Measurements from ENCODE around the gene POGLUT2. TPM values are rescaled to one million over a fixed set of nuclear protein-coding genes. Genes with fewer than 3 reads are reported as not detected.
A peak's percentile ranks its signal among the peaks of the same experiment; 100 is the strongest.
"Not testable (repeated sequence)": the region's sequence is repeated elsewhere in the genome, so short reads cannot be mapped to it uniquely, and the experiment has no call there.

The POGLUT2 gene
- total and polyA plus RNA-seq, 5 donors from 2014 or later = 0.20 to 1.2 (median 0.96) TPM

DNA sequence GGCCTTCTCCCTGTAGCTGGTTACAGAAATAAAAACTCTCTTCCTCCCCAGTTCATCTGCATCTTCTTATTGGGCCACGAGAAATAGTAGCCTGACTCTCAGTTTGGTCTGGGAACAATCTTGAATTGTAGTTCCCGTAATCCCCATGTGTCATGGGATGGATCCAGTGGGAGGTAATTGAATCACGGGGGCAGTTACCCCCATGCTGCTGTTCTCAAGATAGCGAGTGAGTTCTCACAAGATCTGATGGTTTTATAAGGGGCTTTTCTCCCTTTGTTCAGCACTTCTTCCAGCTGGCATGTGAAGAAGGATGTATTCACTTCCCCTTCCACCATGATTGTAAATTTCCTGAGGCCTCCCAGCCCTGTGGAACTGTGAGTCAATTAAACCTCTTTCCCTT is 18.1 kb downstream of the POGLUT2 start:
- ATAC-seq (ENCODE audit: low read depth in 2 of 2); H3K36me3 ChIP-seq (ENCODE audit: control insufficient read depth, insufficient read depth, low read length); H3K4me3 ChIP-seq (ENCODE audit: low read depth, low read length); H3K9me3 Mint-ChIP-seq; H3K36me3 Mint-ChIP-seq; H3K27ac ChIP-seq (ENCODE audit: insufficient read depth, low read length, poor library complexity, severe bottlenecking); H3K27me3 ChIP-seq (ENCODE audit: control insufficient read depth, insufficient read depth, low read length); H3K27me3 Mint-ChIP-seq; DNase-seq; H3K9me3 ChIP-seq (ENCODE audit: control insufficient read depth in 2 of 2, low read length in 2 of 2); H3K4me3 Mint-ChIP-seq: not testable (repeated sequence)
- H3K4me1 Mint-ChIP-seq = peaks cover 8 to 20% (median 19%) of the 10 kb centered on the region in 4 donors
- H3K27ac Mint-ChIP-seq = peak overlapping the region in 2 of 3 donors; percentile 42 to 69
- peaks cover 17% of the 10 kb centered on the region for H3K4me1 ChIP-seq (ENCODE audit: control insufficient read depth, insufficient read depth, low read length, poor library complexity, severe bottlenecking)

DNA sequence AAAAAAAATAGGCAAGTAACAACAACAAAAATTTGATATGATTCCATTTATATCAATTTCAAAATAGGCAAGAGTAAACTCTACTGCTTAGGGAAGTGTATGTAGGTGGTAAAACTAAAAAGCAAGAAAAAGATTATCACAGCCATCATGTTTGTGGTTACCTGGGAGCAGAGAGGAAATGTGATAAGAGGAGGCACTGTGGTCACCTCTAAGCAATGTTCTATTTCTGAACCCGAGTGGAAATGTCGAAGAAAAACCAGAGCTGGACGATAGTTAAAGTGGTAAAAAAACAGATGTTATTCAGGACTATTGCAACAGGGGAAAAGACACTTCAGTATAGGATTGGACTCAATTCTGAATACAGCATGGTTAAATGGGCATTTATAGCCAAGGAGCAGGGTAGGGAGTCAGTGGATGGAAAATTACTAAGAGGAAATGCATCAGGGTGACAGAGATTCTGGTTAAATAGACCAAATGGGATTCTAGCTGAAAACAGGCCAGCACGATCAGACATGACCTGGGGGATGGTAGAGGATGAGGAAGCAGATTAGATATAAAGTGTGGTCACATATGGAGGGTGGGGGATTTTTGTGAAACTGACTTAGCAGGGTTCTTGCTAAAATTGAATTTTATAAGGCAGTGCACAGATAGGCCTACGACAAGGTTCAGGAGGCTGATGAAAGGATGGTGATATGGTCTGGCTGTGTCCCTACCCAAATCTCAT is 19.2 kb downstream of the POGLUT2 start:
- Mint-ChIP-seq H3K4me3 (peak overlapping the region in 3 of 4 donors; percentile 3 to 52 (median 27)), H3K36me3 (no peaks in the 10 kb centered on the region), H3K27me3 (no peaks in the 10 kb centered on the region), H3K4me1 (peaks cover 9 to 26% (median 20%) of the 10 kb centered on the region in 4 donors), H3K9me3 (peaks cover 0 to 2% (median 0%) of the 10 kb centered on the region in 7 donors), H3K27ac (peak overlapping the region; percentile 35 to 75 (median 66))
- ATAC-seq (ENCODE audit: low read depth in 2 of 2) (peak; percentile 50 to 63), DNase-seq (peak in 2 of 3 donors; percentile 28 to 50)
- Histone ChIP-seq H3K9me3 (ENCODE audit: control insufficient read depth in 2 of 2, low read length in 2 of 2) (no peaks in the 10 kb centered on the region), H3K27me3 (ENCODE audit: control insufficient read depth, insufficient read depth, low read length) (no peaks in the 10 kb centered on the region), H3K27ac (ENCODE audit: insufficient read depth, low read length, poor library complexity, severe bottlenecking) (peak overlapping the region; percentile 38), H3K36me3 (ENCODE audit: control insufficient read depth, insufficient read depth, low read length) (no peaks in the 10 kb centered on the region), H3K4me3 (ENCODE audit: low read depth, low read length) (peak overlapping the region; percentile 62), H3K4me1 (ENCODE audit: control insufficient read depth, insufficient read depth, low read length, poor library complexity, severe bottlenecking) (peaks cover 17% of the 10 kb centered on the region)

DNA sequence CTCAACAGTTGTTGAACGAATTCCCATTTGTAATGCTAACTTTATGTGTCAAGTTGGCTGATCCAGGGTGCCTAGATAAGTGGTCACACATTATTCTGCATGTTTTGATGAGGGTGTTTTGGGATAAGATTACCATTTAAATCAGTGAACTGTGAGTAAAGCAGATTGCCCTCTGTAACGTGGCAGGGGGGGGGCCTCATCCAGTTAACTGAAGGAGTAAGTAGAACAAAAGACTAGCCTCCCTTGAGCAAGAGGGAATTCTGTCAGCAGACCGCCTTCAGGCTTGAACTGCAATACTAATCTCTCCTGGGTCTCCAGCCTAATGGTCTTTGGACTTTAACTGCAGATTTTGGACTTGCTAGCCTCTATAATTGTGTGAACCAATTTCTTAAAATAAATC is 21.0 kb downstream of the POGLUT2 start:
- no peak for ATAC-seq (ENCODE audit: low read depth in 2 of 2)
- no peaks in the 10 kb centered on the region for H3K9me3 ChIP-seq (ENCODE audit: control insufficient read depth in 2 of 2, low read length in 2 of 2)
- Mint-ChIP-seq H3K27ac (no peak overlapping the region), H3K9me3 (peaks cover 0 to 2% (median 0%) of the 10 kb centered on the region in 7 donors), H3K36me3 (no peaks in the 10 kb centered on the region), H3K4me1 (peaks cover 11 to 35% (median 27%) of the 10 kb centered on the region in 4 donors), H3K27me3 (no peaks in the 10 kb centered on the region), H3K4me3 (no peak overlapping the region)
- no peak overlapping the region for H3K4me3 ChIP-seq (ENCODE audit: low read depth, low read length)
- H3K27ac ChIP-seq (ENCODE audit: insufficient read depth, low read length, poor library complexity, severe bottlenecking) = no peak overlapping the region
- no peaks in the 10 kb centered on the region for H3K36me3 ChIP-seq (ENCODE audit: control insufficient read depth, insufficient read depth, low read length)
- peaks cover 19% of the 10 kb centered on the region for H3K4me1 ChIP-seq (ENCODE audit: control insufficient read depth, insufficient read depth, low read length, poor library complexity, severe bottlenecking)
- H3K27me3 ChIP-seq (ENCODE audit: control insufficient read depth, insufficient read depth, low read length) = no peaks in the 10 kb centered on the region
- no peak for DNase-seq

DNA sequence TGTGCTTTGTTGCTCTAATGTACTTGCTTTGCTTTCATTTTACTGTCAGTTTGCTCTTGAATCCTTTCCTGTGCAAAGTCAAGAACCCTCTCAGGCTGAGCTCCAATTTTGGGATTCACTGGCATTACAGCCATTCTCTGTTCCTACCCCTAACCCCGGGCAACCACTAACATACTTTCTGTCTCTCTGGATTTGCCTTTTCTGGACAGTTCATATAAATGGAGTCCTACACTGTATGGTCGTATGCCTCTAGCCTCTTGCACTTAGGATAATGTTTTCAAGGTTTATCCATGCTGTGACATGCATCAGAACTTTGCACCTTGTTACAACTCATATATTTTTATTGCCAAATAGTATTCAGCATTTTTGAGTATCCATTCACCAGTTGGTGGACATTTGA is 22.5 kb downstream of the POGLUT2 start:
- Mint-ChIP-seq H3K4me3 (no peak overlapping the region), H3K36me3 (no peaks in the 10 kb centered on the region), H3K9me3 (peaks cover 0 to 2% (median 0%) of the 10 kb centered on the region in 7 donors), H3K4me1 (peaks cover 15 to 47% (median 34%) of the 10 kb centered on the region in 4 donors), H3K27me3 (no peaks in the 10 kb centered on the region), H3K27ac (no peak overlapping the region)
- Histone ChIP-seq H3K4me1 (ENCODE audit: control insufficient read depth, insufficient read depth, low read length, poor library complexity, severe bottlenecking) (peaks cover 28% of the 10 kb centered on the region), H3K27ac (ENCODE audit: insufficient read depth, low read length, poor library complexity, severe bottlenecking) (no peak overlapping the region), H3K9me3 (ENCODE audit: control insufficient read depth in 2 of 2, low read length in 2 of 2) (no peaks in the 10 kb centered on the region), H3K36me3 (ENCODE audit: control insufficient read depth, insufficient read depth, low read length) (no peaks in the 10 kb centered on the region), H3K27me3 (ENCODE audit: control insufficient read depth, insufficient read depth, low read length) (no peaks in the 10 kb centered on the region), H3K4me3 (ENCODE audit: low read depth, low read length) (no peak overlapping the region)
- DNase-seq (no peak), ATAC-seq (ENCODE audit: low read depth in 2 of 2) (no peak)

DNA sequence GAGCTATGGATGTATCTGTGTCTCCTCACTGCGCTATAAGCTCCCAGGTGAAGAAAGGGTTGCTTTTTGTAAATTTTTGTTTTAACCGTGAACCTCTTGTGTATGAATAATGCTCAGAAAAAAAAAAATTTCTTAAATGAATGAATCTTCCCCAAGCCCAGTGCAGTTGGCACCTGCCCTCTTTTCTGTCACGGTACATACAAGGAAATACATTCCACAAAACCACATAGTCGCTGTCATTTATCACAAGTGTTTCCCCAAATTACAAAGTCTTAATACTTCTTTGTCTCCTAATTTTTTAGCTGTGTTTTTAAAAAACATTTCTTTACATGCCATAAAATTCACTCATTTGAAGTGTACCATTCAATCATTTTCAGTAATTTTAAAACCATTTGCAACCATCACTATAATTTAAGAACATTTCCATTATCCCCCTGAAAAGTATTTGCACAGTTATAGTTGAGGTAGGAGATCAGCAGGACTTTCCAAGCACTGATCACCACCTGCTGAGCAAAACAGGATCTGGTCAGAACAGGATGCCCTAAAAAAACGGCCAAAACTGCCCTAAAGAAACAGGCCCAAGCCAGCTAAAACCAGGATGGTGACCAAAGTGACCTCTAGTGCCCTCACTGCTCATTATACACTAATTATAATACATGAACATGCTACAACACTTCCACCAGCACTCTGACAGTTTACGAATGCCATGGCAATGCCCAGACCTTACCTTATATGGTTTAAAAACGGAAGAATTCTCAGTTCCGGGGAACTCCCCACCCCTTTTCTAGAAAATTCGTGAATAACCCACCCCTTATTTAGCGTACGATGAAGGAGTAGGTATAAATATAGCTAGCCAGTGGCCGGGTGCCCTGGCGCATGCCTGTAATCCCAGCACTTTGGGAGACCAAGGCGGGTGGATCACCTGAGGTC is 23.9 kb downstream of the POGLUT2 start:
- H3K4me1 Mint-ChIP-seq = peaks cover 21 to 51% (median 36%) of the 10 kb centered on the region in 4 donors
- no peak overlapping the region for H3K4me3 ChIP-seq (ENCODE audit: low read depth, low read length)
- H3K27me3 ChIP-seq (ENCODE audit: control insufficient read depth, insufficient read depth, low read length) = no peaks in the 10 kb centered on the region
- ATAC-seq (ENCODE audit: low read depth in 2 of 2) (no peak), DNase-seq (no peak)
- peak overlapping the region; percentile 52 to 97 (median 91) for H3K27ac Mint-ChIP-seq
- H3K27me3 Mint-ChIP-seq = no peaks in the 10 kb centered on the region
- H3K36me3 Mint-ChIP-seq = no peaks in the 10 kb centered on the region
- H3K36me3 ChIP-seq (ENCODE audit: control insufficient read depth, insufficient read depth, low read length) = no peaks in the 10 kb centered on the region
- no peaks in the 10 kb centered on the region for H3K9me3 ChIP-seq (ENCODE audit: control insufficient read depth in 2 of 2, low read length in 2 of 2)
- H3K4me1 ChIP-seq (ENCODE audit: control insufficient read depth, insufficient read depth, low read length, poor library complexity, severe bottlenecking) = peaks cover 24% of the 10 kb centered on the region
- H3K9me3 Mint-ChIP-seq = no peaks in the 10 kb centered on the region
- H3K4me3 Mint-ChIP-seq = peak overlapping the region; percentile 88 to 98 (median 92)
- H3K27ac ChIP-seq (ENCODE audit: insufficient read depth, low read length, poor library complexity, severe bottlenecking) = no peak overlapping the region

DNA sequence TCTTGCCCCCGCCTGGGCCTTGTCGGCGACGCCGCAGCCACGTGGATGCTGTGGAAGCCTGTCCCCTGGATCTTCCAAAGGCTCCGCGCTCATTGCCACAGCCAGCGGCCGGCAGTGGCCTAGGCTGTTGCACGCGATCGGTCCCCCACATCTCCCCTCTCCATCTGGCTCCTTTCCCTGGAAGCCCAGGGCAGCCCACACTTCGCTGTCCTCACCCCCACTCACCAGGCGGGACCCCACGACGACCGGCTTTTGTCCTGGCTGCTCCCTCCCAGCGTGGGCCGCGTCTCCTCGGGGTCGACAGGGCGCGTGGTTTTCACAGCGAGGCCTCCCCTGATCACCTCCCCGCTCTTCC is 24.6 kb downstream of the POGLUT2 start:
- Mint-ChIP-seq H3K27me3 (no peaks in the 10 kb centered on the region), H3K27ac (peak overlapping the region in 2 of 3 donors; percentile 91 to 97), H3K9me3 (no peaks in the 10 kb centered on the region), H3K4me3 (peak overlapping the region; percentile 88 to 98 (median 92)), H3K4me1 (peaks cover 17 to 46% (median 30%) of the 10 kb centered on the region in 4 donors), H3K36me3 (no peaks in the 10 kb centered on the region)
- no peaks in the 10 kb centered on the region for H3K9me3 ChIP-seq (ENCODE audit: control insufficient read depth in 2 of 2, low read length in 2 of 2)
- peak overlapping the region; percentile 81 for H3K4me3 ChIP-seq (ENCODE audit: low read depth, low read length)
- H3K27ac ChIP-seq (ENCODE audit: insufficient read depth, low read length, poor library complexity, severe bottlenecking) = peak overlapping the region; percentile 83
- ATAC-seq (ENCODE audit: low read depth in 2 of 2) (no peak), DNase-seq (no peak)
- H3K4me1 ChIP-seq (ENCODE audit: control insufficient read depth, insufficient read depth, low read length, poor library complexity, severe bottlenecking) = peaks cover 17% of the 10 kb centered on the region
- H3K27me3 ChIP-seq (ENCODE audit: control insufficient read depth, insufficient read depth, low read length) = no peaks in the 10 kb centered on the region
- H3K36me3 ChIP-seq (ENCODE audit: control insufficient read depth, insufficient read depth, low read length) = no peaks in the 10 kb centered on the region

DNA sequence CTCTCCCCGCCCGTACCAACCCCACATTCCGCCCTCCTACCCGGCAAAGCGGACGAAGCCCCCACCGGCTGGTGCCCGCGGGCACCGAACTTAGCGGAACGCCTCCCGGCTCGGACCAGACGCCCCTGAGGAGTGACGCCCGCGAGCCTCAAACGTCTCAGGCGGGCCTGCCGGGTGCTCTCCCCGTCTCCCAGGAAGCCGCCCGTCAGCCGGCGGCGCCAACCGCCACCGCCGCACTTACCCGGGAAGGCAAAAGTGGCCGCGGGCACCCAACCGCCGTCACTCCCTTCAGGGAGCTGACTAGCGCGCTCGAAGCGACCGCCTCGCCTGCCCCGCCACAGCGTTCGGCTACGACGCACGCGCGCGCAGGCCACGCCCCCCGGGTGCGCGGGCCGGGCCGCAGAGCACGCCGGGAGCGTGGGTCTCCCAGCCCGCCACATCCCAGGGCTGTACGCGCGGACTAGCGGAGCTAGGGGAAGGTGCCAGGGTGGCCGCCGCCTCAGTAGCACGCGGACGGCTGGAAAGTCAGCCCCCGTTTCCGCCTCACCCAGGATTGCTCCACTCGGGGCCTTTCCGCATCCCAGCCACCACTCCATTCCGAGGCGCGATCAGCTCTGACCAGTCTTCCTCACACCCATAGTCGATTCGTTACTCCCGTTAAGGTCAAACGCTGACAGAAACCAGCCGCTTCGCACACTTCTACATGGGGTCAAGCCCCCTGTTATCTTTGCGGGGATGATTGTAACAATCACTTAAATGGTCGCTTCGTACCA is 25.1 kb downstream of the POGLUT2 start, which contains the start of gene TEX30:
TSS of gene TEX30 (minus strand) at position 346 of the 773 bp plus-strand sequence. CDS start 3,760 bp downstream, outside the sequence.
- Histone ChIP-seq H3K4me3 (ENCODE audit: low read depth, low read length) (peak within 1 kb of the TSS; percentile 81), H3K27ac (ENCODE audit: insufficient read depth, low read length, poor library complexity, severe bottlenecking) (peak within 1 kb of the TSS; percentile 83), H3K4me1 (ENCODE audit: control insufficient read depth, insufficient read depth, low read length, poor library complexity, severe bottlenecking) (peaks cover 11% of the 10 kb centered on the region), H3K27me3 (ENCODE audit: control insufficient read depth, insufficient read depth, low read length) (no peaks in the 10 kb centered on the region), H3K9me3 (ENCODE audit: control insufficient read depth in 2 of 2, low read length in 2 of 2) (no peaks in the 10 kb centered on the region), H3K36me3 (ENCODE audit: control insufficient read depth, insufficient read depth, low read length) (no peaks in the 10 kb centered on the region)
- DNase-seq (peak; percentile 82 to 89 (median 89)), ATAC-seq (ENCODE audit: low read depth in 2 of 2) (peak; percentile 98)
- peak within 1 kb of the TSS; percentile 91 to 98 (median 92) for H3K4me3 Mint-ChIP-seq
- no peaks in the 10 kb centered on the region for H3K9me3 Mint-ChIP-seq
- peaks cover 17 to 43% (median 28%) of the 10 kb centered on the region in 4 donors for H3K4me1 Mint-ChIP-seq
- H3K27me3 Mint-ChIP-seq = no peaks in the 10 kb centered on the region
- H3K27ac Mint-ChIP-seq = peak within 1 kb of the TSS; percentile 91 to 97 (median 96)
- H3K36me3 Mint-ChIP-seq = no peaks in the 10 kb centered on the region
